HepG2 (cell line): ENCODE results near the gene AMD1. TPM values are rescaled to one million over a fixed set of nuclear protein-coding genes. Genes with fewer than 3 reads are reported as not detected.

Source experiments
- AGO2 ChIP-seq: fragments of 200-400 bp; formaldehyde crosslinking; optimal IDR thresholded peaks from 2 replicates; pipeline ENCODE3; 2017; ENCODE audit warnings: mild to moderate bottlenecking, low read depth, low read length, moderate library complexity
- CBFB ChIP-seq: sonication (generic); formaldehyde crosslinking; IDR thresholded peaks from 2 replicates; pipeline ENCODE4 v1.4.0; 2020; ENCODE audit warnings: missing genetic modification reagents
- JDP2 ChIP-seq: sonication (generic); formaldehyde crosslinking; IDR thresholded peaks from 2 replicates; pipeline ENCODE4 v1.8.1; 2022; ENCODE audit warnings: missing genetic modification reagents, borderline replicate concordance
- KLF12 ChIP-seq: sonication (generic); formaldehyde crosslinking; IDR thresholded peaks from 2 replicates; pipeline ENCODE4 v1.4.0; 2020; ENCODE audit warnings: missing genetic modification reagents, borderline replicate concordance
- NONO ChIP-seq, 2 experiments: fragments of 450-650 bp in 1 of 2; sonication (generic) in 1 of 2; formaldehyde crosslinking in 1 of 2; IDR thresholded peaks in 1 of 2; conservative IDR thresholded peaks in 1 of 2; 2 replicates each; pipeline versions ENCODE4 v1.6.1 to v1.8.0; 2017 to 2022; ENCODE audit warnings: mild to moderate bottlenecking in 1 of 2, missing genetic modification reagents in 1 of 2, moderate library complexity in 1 of 2
- TMF1 ChIP-seq: sonication (generic); formaldehyde crosslinking; IDR thresholded peaks from 2 replicates; pipeline ENCODE4 v1.8.1; 2022; ENCODE audit warnings: low read depth, missing genetic modification reagents
- ZFP36L2 ChIP-seq: sonication (generic); formaldehyde crosslinking; IDR thresholded peaks from 2 replicates; pipeline ENCODE4 v1.4.0; 2020; ENCODE audit warnings: missing genetic modification reagents
- ZNF274 ChIP-seq: sonication (generic); formaldehyde crosslinking; IDR thresholded peaks from 2 replicates; pipeline ENCODE4 v1.5.1; 2020; ENCODE audit warnings: mild to moderate bottlenecking, missing genetic modification reagents
- ZNF674 ChIP-seq: sonication (generic); formaldehyde crosslinking; IDR thresholded peaks from 2 replicates; pipeline ENCODE4 v1.5.0; 2020; ENCODE audit warnings: low read depth, mild to moderate bottlenecking, missing genetic modification reagents
- ZNF709 ChIP-seq: sonication (generic); formaldehyde crosslinking; IDR thresholded peaks from 2 replicates; pipeline ENCODE4 v1.5.0; 2020; ENCODE audit warnings: mild to moderate bottlenecking, missing genetic modification reagents
- ZNF724P ChIP-seq: sonication (generic); formaldehyde crosslinking; IDR thresholded peaks from 2 replicates; pipeline ENCODE4 v1.8.0; 2022; ENCODE audit warnings: missing genetic modification reagents, borderline replicate concordance
- ZSCAN30 ChIP-seq: sonication (generic); formaldehyde crosslinking; IDR thresholded peaks from 2 replicates; pipeline ENCODE4 v1.5.0; 2020; ENCODE audit warnings: mild to moderate bottlenecking, missing genetic modification reagents
- polyA plus RNA-seq, 8 experiments: library from polyadenylated mRNA; depleted of rRNA in 3 of 8; stranded (reverse) in 7 of 8; unstranded in 1 of 8; fragments of >200 nt; fragmentation: Illumina TruSeq in 4 of 8; extraction: Trizol in 4 of 8; gene quantifications; 2 replicates each; pipeline versions ENCODE4 v1.2.1 to v1.2.3, GENCODE V29; 2011 to 2016; ENCODE audit warnings: low read depth in 4 of 8, missing spikeins in 1 of 8, mixed read lengths in 1 of 8; ENCODE audit not compliant: insufficient read depth in 1 of 8
- total RNA-seq, 5 experiments: library from RNA; depleted of rRNA; stranded (reverse); fragments of >200 nt; fragmentation: Illumina TruSeq; extraction: Trizol; gene quantifications; 2 replicates each; pipeline ENCODE4 v1.2.3, GENCODE V29; 2016; ENCODE audit warnings: low read depth in 1 of 5
- TF ChIP-seq, protein P1 (sequence below): sonication (generic); formaldehyde crosslinking; IDR thresholded peaks from 2 replicates; pipeline ENCODE4 v1.8.0; 2023; ENCODE audit warnings: mild to moderate bottlenecking, missing genetic modification reagents
- TF ChIP-seq, protein P2 (sequence below): sonication (generic); formaldehyde crosslinking; IDR thresholded peaks from 2 replicates; pipeline ENCODE4 v1.8.1; 2022; ENCODE audit warnings: low read depth, mild to moderate bottlenecking, missing genetic modification reagents
- TF ChIP-seq, protein P3 (sequence below): IDR thresholded peaks from 2 replicates; pipeline ENCODE4 v1.6.1; 2016; ENCODE audit warnings: missing genetic modification reagents, missing compliant biosample characterization
- TF ChIP-seq, protein P4 (sequence below): sonication (generic); formaldehyde crosslinking; IDR thresholded peaks from 2 replicates; pipeline ENCODE4 v1.4.0; 2020; ENCODE audit warnings: missing genetic modification reagents, borderline replicate concordance
- TF ChIP-seq, protein P5 (sequence below): IDR thresholded peaks from 2 replicates; pipeline ENCODE4 v1.4.0; 2020; ENCODE audit warnings: mild to moderate bottlenecking, missing genetic modification reagents
- TF ChIP-seq, protein P6 (sequence below): IDR thresholded peaks from 2 replicates; pipeline ENCODE4 v1.6.1; 2018; ENCODE audit warnings: missing genetic modification reagents

Gene AMD1
- total and polyA plus RNA-seq, 2 of the 13 experiments (the other 11 are each of a cell fraction or from before 2014, with no cell fraction given) = 108 to 123 TPM

DNA sequence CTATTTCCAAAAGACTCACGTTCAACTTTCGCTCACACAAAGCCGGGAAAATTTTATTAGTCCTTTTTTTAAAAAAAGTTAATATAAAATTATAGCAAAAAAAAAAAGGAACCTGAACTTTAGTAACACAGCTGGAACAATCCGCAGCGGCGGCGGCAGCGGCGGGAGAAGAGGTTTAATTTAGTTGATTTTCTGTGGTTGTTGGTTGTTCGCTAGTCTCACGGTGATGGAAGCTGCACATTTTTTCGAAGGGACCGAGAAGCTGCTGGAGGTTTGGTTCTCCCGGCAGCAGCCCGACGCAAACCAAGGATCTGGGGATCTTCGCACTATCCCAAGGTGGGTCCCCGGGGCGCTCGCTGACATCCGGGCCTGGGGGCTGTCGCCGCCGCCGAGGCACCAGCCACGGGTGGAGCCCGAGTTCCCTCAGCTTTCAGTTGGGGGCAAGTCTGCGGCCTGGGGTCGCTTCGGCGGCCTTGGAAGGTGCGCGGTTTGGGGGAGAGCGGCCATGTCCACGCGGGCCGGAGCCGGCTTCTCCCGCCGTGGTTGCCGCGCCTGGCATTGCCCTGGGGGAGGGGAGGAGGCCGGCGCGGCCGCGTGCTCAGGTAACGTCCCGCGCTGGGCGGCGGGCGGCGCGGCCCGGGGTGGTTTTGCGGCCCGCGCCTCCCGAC lies 429 bp downstream of the AMD1 start (continued):
- TF ChIP-seq, protein P1, sequence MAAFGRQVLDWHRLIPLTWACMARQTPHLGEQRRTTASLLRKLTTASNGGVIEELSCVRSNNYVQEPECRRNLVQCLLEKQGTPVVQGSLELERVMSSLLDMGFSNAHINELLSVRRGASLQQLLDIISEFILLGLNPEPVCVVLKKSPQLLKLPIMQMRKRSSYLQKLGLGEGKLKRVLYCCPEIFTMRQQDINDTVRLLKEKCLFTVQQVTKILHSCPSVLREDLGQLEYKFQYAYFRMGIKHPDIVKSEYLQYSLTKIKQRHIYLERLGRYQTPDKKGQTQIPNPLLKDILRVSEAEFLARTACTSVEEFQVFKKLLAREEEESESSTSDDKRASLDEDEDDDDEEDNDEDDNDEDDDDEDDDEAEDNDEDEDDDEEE (CRISPR knock-in tag) = 0 out of 2 replicates have a peak, but pooled peaks have one; percentile 44
- no peak for TF ChIP-seq KLF12 (CRISPR knock-in tag)
- no peak; the same call in 1 of the 2 replicates for TF ChIP-seq ZNF709 (CRISPR knock-in tag)
- TF ChIP-seq, protein P2, sequence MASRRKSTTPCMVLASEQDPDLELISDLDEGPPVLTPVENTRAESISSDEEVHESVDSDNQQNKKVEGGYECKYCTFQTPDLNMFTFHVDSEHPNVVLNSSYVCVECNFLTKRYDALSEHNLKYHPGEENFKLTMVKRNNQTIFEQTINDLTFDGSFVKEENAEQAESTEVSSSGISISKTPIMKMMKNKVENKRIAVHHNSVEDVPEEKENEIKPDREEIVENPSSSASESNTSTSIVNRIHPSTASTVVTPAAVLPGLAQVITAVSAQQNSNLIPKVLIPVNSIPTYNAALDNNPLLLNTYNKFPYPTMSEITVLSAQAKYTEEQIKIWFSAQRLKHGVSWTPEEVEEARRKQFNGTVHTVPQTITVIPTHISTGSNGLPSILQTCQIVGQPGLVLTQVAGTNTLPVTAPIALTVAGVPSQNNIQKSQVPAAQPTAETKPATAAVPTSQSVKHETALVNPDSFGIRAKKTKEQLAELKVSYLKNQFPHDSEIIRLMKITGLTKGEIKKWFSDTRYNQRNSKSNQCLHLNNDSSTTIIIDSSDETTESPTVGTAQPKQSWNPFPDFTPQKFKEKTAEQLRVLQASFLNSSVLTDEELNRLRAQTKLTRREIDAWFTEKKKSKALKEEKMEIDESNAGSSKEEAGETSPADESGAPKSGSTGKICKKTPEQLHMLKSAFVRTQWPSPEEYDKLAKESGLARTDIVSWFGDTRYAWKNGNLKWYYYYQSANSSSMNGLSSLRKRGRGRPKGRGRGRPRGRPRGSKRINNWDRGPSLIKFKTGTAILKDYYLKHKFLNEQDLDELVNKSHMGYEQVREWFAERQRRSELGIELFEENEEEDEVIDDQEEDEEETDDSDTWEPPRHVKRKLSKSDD (CRISPR knock-in tag) = no peak
- no peak for TF ChIP-seq ZNF724P (CRISPR knock-in tag)
- TF ChIP-seq ZNF674 (CRISPR knock-in tag) = no peak
- TF ChIP-seq ZFP36L2 (CRISPR knock-in tag) = no peak
- TF ChIP-seq TMF1 (CRISPR knock-in tag) = 0 out of 2 replicates have a peak, but pooled peaks have one; percentile 16
- no peak for TF ChIP-seq CBFB (CRISPR knock-in tag)
- TF ChIP-seq, protein P3, sequence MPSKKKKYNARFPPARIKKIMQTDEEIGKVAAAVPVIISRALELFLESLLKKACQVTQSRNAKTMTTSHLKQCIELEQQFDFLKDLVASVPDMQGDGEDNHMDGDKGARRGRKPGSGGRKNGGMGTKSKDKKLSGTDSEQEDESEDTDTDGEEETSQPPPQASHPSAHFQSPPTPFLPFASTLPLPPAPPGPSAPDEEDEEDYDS (CRISPR knock-in tag) = no peak
- TF ChIP-seq, protein P4, sequence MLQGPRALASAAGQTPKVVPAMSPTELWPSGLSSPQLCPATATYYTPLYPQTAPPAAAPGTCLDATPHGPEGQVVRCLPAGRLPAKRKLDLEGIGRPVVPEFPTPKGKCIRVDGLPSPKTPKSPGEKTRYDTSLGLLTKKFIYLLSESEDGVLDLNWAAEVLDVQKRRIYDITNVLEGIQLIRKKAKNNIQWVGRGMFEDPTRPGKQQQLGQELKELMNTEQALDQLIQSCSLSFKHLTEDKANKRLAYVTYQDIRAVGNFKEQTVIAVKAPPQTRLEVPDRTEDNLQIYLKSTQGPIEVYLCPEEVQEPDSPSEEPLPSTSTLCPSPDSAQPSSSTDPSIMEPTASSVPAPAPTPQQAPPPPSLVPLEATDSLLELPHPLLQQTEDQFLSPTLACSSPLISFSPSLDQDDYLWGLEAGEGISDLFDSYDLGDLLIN = no peak
- peak; percentile 93 for TF ChIP-seq AGO2
- TF ChIP-seq, protein P5, sequence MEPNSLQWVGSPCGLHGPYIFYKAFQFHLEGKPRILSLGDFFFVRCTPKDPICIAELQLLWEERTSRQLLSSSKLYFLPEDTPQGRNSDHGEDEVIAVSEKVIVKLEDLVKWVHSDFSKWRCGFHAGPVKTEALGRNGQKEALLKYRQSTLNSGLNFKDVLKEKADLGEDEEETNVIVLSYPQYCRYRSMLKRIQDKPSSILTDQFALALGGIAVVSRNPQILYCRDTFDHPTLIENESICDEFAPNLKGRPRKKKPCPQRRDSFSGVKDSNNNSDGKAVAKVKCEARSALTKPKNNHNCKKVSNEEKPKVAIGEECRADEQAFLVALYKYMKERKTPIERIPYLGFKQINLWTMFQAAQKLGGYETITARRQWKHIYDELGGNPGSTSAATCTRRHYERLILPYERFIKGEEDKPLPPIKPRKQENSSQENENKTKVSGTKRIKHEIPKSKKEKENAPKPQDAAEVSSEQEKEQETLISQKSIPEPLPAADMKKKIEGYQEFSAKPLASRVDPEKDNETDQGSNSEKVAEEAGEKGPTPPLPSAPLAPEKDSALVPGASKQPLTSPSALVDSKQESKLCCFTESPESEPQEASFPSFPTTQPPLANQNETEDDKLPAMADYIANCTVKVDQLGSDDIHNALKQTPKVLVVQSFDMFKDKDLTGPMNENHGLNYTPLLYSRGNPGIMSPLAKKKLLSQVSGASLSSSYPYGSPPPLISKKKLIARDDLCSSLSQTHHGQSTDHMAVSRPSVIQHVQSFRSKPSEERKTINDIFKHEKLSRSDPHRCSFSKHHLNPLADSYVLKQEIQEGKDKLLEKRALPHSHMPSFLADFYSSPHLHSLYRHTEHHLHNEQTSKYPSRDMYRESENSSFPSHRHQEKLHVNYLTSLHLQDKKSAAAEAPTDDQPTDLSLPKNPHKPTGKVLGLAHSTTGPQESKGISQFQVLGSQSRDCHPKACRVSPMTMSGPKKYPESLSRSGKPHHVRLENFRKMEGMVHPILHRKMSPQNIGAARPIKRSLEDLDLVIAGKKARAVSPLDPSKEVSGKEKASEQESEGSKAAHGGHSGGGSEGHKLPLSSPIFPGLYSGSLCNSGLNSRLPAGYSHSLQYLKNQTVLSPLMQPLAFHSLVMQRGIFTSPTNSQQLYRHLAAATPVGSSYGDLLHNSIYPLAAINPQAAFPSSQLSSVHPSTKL (CRISPR knock-in tag) = no peak
- TF ChIP-seq, protein P6, sequence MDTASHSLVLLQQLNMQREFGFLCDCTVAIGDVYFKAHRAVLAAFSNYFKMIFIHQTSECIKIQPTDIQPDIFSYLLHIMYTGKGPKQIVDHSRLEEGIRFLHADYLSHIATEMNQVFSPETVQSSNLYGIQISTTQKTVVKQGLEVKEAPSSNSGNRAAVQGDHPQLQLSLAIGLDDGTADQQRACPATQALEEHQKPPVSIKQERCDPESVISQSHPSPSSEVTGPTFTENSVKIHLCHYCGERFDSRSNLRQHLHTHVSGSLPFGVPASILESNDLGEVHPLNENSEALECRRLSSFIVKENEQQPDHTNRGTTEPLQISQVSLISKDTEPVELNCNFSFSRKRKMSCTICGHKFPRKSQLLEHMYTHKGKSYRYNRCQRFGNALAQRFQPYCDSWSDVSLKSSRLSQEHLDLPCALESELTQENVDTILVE = no peak
- no peak for TF ChIP-seq JDP2 (CRISPR knock-in tag)
- TF ChIP-seq ZNF274 (CRISPR knock-in tag) = peak; percentile 3; the same call in 1 of the 2 replicates
- TF ChIP-seq NONO (IDR thresholded peaks at IDR 0.05) = no peak
- no peak for TF ChIP-seq NONO (CRISPR knock-in tag; conservative IDR thresholded peaks at IDR 0.05)
- no peak for TF ChIP-seq ZSCAN30 (CRISPR knock-in tag)
